Neutrophil (primary cell): ENCODE results near the gene EYS.

Experiments used
- H3K27ac ChIP-seq: fragments of 200-600 bp; sonication (generic); 2 replicates; pipeline ENCODE4 v1.5.1; 2016; ENCODE audit warnings: mild to moderate bottlenecking, moderate library complexity
- H3K27me3 ChIP-seq: fragments of 200-600 bp; sonication (generic); 2 replicates; pipeline ENCODE4 v1.6.0; 2016; ENCODE audit warnings: mild to moderate bottlenecking
- H3K36me3 ChIP-seq: fragments of 200-600 bp; sonication (generic); 2 replicates; pipeline ENCODE4 v1.5.1; 2017
- H3K4me1 ChIP-seq, 2 experiments: fragments of 200-600 bp in 1 of 2; sonication (generic) in 1 of 2; 1 replicate in 1 of 2; 2 replicates in 1 of 2; pipeline versions ENCODE4 v1.5.1 to v1.6.1; 2013 to 2016; ENCODE audit warnings: low read depth in 1 of 2, low read length in 1 of 2, mild to moderate bottlenecking in 1 of 2, moderate library complexity in 1 of 2; ENCODE audit not compliant: control insufficient read depth in 1 of 2, insufficient read depth in 1 of 2
- H3K4me3 ChIP-seq, 2 experiments: fragments of 200-600 bp in 1 of 2; sonication (generic) in 1 of 2; 1 replicate in 1 of 2; 2 replicates in 1 of 2; pipeline ENCODE4 v1.5.1; 2013 to 2016; ENCODE audit warnings: low read depth in 1 of 2, low read length in 1 of 2, mild to moderate bottlenecking in 1 of 2, moderate library complexity in 1 of 2
- H3K9me3 ChIP-seq: fragments of 200-600 bp; sonication (generic); 2 replicates; pipeline ENCODE4 v1.5.1; 2016
- CTCF ChIP-seq: fragments of 200-600 bp; sonication (generic); IDR thresholded peaks from 2 replicates; pipeline ENCODE4 v1.5.1; 2016; ENCODE audit warnings: antibody characterized with exemption

The EYS gene

GRCh38 chr6:63714091-63714490 lies 1992.9 kb downstream of the EYS start:
- no peaks in the 10 kb centered on the region for H3K9me3 ChIP-seq
- H3K36me3 ChIP-seq, result peaks cover 55% of the 10 kb centered on the region
- H3K27ac ChIP-seq, result no peak overlapping the region
- no peak overlapping the region for H3K4me3 ChIP-seq
- no peak for TF ChIP-seq CTCF
- no peaks in the 10 kb centered on the region for H3K27me3 ChIP-seq
- H3K4me1 ChIP-seq, result no peaks in the 10 kb centered on the region

- Histone ChIP-seq H3K4me1 (no peaks in the 10 kb centered on the region), H3K36me3 (peaks cover 60% of the 10 kb centered on the region), H3K27me3 (no peaks in the 10 kb centered on the region), H3K9me3 (no peaks in the 10 kb centered on the region), H3K4me3 (no peak overlapping the region), H3K27ac (no peak overlapping the region)
- no peak for TF ChIP-seq CTCF
These were observed 1993.7 kb downstream of the EYS start for GRCh38 chr6:63713332-63713731.

- H3K4me3 ChIP-seq, result no peak overlapping the region
- TF ChIP-seq CTCF, result no peak
- no peak overlapping the region for H3K27ac ChIP-seq
- H3K9me3 ChIP-seq, result no peaks in the 10 kb centered on the region
- peaks cover 92% of the 10 kb centered on the region for H3K36me3 ChIP-seq
- H3K4me1 ChIP-seq, result no peaks in the 10 kb centered on the region
- H3K27me3 ChIP-seq, result no peaks in the 10 kb centered on the region
These were observed 1997.9 kb downstream of the EYS start for GRCh38 chr6:63709148-63709547.

GRCh38 chr6:63708631-63709030 lies 1998.4 kb downstream of the EYS start:
- no peak for TF ChIP-seq CTCF
- no peaks in the 10 kb centered on the region for H3K27me3 ChIP-seq
- no peaks in the 10 kb centered on the region for H3K4me1 ChIP-seq
- no peak overlapping the region for H3K27ac ChIP-seq
- peaks cover 92% of the 10 kb centered on the region for H3K36me3 ChIP-seq
- no peaks in the 10 kb centered on the region for H3K9me3 ChIP-seq
- no peak overlapping the region for H3K4me3 ChIP-seq

- no peaks in the 10 kb centered on the region for H3K4me1 ChIP-seq
- no peaks in the 10 kb centered on the region for H3K9me3 ChIP-seq
- H3K27ac ChIP-seq, result no peak overlapping the region
- peaks cover 91% of the 10 kb centered on the region for H3K36me3 ChIP-seq
- TF ChIP-seq CTCF, result no peak
- H3K4me3 ChIP-seq, result no peak overlapping the region
- no peaks in the 10 kb centered on the region for H3K27me3 ChIP-seq
These were observed 2000.4 kb downstream of the EYS start for GRCh38 chr6:63706630-63707029.

GRCh38 chr6:63705707-63706106 lies 2001.3 kb downstream of the EYS start:
- TF ChIP-seq CTCF, result no peak
- H3K4me1 ChIP-seq, result no peaks in the 10 kb centered on the region
- no peaks in the 10 kb centered on the region for H3K27me3 ChIP-seq
- no peak overlapping the region for H3K4me3 ChIP-seq
- peaks cover 91% of the 10 kb centered on the region for H3K36me3 ChIP-seq
- H3K9me3 ChIP-seq, result no peaks in the 10 kb centered on the region
- no peak overlapping the region for H3K27ac ChIP-seq
